Effector memory CD8-positive, alpha-beta T cell (primary cell): ENCODE results near the gene OR4N2.

Experiments used
- ATAC-seq: fragments of 150-1000 bp; cut with Tn5 transposase; replicated peaks from 2 replicates; pipeline ENCODE4 v1.10.0; 2021; ENCODE audit warnings: mild to moderate bottlenecking, moderate library complexity
- DNase-seq, 3 experiments: peaks; one replicate each; pipeline ENCODE4 v3.0.0; 2021
- H3K27ac Mint-ChIP-seq, 2 donors: one replicate each; pipeline ENCODE4 v1.8.0; 2022; ENCODE audit warnings: mild to moderate bottlenecking in 2 of 2, mixed read lengths in 2 of 2, moderate library complexity in 2 of 2
- H3K27me3 Mint-ChIP-seq, 2 donors: one replicate each; pipeline ENCODE4 v1.8.0; 2022; ENCODE audit warnings: mixed read lengths in 2 of 2
- H3K36me3 Mint-ChIP-seq: one replicate; pipeline ENCODE4 v1.8.0; 2022; ENCODE audit warnings: mild to moderate bottlenecking, moderate library complexity, mixed read lengths; ENCODE audit not compliant: insufficient read depth
- H3K4me1 Mint-ChIP-seq, 2 donors: one replicate each; pipeline ENCODE4 v1.8.0; 2022; ENCODE audit warnings: low read depth in 2 of 2, mixed read lengths in 2 of 2
- H3K4me3 Mint-ChIP-seq, 2 donors: one replicate each; pipeline ENCODE4 v1.8.0; 2022; ENCODE audit warnings: mild to moderate bottlenecking in 2 of 2, mixed read lengths in 2 of 2, moderate library complexity in 2 of 2
- H3K9me3 Mint-ChIP-seq, 2 donors: one replicate each; pipeline ENCODE4 v1.8.0; 2022; ENCODE audit warnings: mixed read lengths in 2 of 2

OR4N2 gene

DNA sequence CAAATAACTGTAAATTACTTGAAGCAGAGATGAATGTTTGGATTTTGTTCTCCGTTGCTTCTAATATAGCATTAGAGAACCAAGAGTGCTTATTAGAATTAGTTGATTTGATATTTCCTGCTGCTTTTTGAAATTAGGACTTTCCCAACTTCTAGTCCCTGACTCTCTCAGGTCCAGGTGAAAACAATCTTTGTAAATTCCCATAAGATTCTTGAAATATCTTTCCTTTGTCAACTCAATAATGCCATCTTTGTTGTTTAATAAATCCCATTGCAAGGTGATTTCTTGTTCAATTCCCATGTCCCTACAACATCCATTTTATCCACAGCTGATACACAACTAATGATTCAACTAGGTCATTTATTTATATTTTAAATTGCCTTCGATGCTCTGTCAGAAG, 71.3 kb downstream of the OR4N2 start, which contains the start of gene OR4K2:
Gene OR4K2, plus strand, starts transcription at position 301 of the 400 bp plus-strand sequence. CDS start 1,126 bp downstream, outside the sequence.
- ATAC-seq (no peak), DNase-seq (no peak)
- Mint-ChIP-seq H3K27ac (no peak within 1 kb of the TSS), H3K4me1 (no peaks in the 10 kb centered on the region), H3K4me3 (no peak within 1 kb of the TSS), H3K36me3 (no peaks in the 10 kb centered on the region), H3K9me3 (no peaks in the 10 kb centered on the region), H3K27me3 (no peaks in the 10 kb centered on the region)

DNA sequence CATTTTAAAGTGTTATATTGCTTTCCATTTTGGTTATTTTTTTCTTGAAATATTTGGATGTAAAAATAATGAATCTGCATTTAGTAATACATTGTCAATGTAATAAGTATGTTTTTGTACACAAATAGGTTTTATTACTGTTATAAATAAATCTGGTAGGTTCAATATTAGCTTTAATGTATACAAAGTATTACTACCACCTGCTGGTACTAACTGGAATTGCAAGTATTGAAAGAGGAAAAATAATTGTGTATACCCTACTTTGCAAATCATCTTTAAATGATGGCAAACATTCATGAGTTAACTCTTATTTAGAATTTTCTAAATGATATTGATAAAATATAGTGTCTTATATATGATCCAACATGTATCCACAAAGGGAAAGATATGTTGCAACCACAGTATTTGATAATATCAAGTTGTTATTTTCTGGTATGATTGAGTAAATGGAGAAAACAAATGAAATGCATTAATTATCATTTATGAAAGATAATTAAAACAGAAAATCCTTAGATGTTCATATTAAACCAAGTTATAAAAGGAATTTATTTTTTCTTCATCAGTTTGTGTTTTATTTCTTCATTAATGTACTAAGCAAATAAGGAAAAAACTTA, 74.6 kb downstream of the OR4N2 start:
- H3K27ac Mint-ChIP-seq, result no peak overlapping the region

More for the DNA sequence above, 74.6 kb downstream of the OR4N2 start:
- DNase-seq (no peak), ATAC-seq (no peak)
- H3K9me3 Mint-ChIP-seq, result no peaks in the 10 kb centered on the region
- no peaks in the 10 kb centered on the region for H3K36me3 Mint-ChIP-seq
- no peaks in the 10 kb centered on the region for H3K4me1 Mint-ChIP-seq
- no peaks in the 10 kb centered on the region for H3K27me3 Mint-ChIP-seq
- H3K4me3 Mint-ChIP-seq, result no peak overlapping the region
